Right renal pelvis (tissue), 4 donors: Measurements from ENCODE around the gene ILK. TPM values are rescaled to one million over a fixed set of nuclear protein-coding genes. Genes with fewer than 3 reads are reported as not detected.
A peak's percentile ranks its signal among the peaks of the same experiment; 100 is the strongest.

Source experiments
- DNase-seq, 4 donors: peaks; one replicate each; pipeline ENCODE4 v3.0.0-alpha.2; 2013; ENCODE audit warnings: low read depth in 4 of 4, low spot score in 3 of 4, missing footprints in 1 of 4
- polyA plus RNA-seq, 4 donors: library from polyadenylated mRNA; unstranded; fragments of 120-200 nt; gene quantifications; one replicate each; pipeline ENCODE4 v1.2.1, GENCODE V29; 2013; ENCODE audit not compliant: insufficient read length in 4 of 4

The ILK gene
- 100 to 1,000 TPM; 153 to 162 (median 160) TPM for polyA plus RNA-seq

DNA sequence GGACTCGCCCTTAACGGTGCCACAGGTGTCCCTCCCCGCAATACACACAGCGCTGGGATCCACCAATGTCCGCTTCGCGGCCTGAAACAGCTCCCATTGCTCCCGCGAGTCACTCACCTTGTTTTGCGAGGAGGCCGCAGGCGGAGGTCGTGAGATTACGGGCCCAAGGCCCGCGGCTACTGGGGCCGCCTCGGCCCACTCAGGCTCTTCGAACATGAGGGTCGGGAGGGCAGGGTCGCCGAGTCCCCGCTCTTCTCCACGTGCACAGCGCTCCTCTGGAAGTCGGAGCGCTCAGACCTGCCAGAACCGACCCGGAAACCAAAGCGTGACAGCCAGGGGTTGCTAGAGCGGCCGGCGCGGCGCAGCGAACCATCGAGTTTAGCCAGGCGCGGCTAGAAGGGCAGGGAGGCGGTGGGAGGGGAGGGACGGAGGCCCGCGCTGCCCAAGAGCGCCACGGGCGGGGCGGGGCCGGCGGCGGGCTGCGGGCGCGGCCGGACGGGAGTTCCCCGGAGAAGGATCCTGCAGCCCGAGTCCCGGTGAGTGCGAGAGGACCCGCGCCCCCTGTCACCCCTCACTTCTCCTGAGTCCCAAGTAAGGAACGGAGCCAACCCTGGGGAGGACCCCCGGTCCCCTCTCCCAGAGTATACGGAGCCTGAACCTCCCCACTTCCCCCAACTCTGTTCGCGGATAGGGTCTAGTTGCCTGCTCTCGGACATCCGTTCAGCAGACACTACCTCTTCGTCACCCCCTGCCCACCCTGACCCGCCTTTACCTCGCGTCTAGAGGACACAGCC lies at the start of gene ILK, which contains the start of gene RRP8:
TSS of gene ILK (plus strand) at position 488 of the 794 bp plus-strand sequence. CDS start 498 bp downstream, outside the sequence.
TSS of gene RRP8 (minus strand) at position 330 of the 794 bp plus-strand sequence. CDS start at position 216, 114 bp downstream.
- DNase-seq: peak; percentile 80 to 82 (median 80)

DNA sequence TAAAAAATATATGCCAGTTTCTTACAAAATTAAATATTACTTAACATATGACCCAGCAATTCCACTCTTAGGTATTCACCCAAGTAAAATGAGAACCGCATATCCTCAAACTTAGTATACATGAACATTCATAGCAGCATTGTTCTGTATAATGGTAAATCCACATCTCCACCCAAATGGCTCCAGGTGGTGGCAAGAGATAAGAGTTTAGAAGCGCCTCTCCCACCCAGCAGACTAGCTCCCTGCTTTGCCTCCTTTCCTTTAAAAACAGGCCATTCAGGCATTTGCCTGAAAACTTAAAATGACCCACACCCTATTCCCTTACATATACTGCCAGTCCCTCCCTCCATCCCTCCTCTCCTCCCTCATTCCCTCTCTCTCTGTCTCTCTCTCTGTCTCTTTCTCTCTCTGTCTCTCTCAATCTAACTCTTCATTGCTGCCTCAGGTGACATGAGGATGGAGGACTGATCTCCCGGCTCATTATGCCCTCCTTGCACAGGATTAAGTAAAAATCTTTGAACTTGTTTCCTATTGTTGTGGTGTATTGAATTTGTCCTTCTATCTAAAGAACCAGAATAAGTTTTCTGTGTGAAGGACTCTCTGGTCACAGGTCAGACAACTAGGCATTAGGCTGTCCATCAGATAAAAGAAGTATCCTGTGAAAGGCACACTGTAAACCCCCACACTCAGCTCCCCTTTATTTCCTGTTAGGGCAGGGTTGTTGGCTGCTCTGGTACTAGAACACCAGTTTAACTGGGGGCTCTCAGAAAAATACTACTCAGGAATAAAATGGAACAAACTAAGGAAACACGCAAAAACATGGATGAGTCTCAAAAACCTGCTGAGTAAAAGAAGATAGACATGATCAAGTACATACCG lies 48.5 kb upstream of the ILK start:
- no peak for DNase-seq

DNA sequence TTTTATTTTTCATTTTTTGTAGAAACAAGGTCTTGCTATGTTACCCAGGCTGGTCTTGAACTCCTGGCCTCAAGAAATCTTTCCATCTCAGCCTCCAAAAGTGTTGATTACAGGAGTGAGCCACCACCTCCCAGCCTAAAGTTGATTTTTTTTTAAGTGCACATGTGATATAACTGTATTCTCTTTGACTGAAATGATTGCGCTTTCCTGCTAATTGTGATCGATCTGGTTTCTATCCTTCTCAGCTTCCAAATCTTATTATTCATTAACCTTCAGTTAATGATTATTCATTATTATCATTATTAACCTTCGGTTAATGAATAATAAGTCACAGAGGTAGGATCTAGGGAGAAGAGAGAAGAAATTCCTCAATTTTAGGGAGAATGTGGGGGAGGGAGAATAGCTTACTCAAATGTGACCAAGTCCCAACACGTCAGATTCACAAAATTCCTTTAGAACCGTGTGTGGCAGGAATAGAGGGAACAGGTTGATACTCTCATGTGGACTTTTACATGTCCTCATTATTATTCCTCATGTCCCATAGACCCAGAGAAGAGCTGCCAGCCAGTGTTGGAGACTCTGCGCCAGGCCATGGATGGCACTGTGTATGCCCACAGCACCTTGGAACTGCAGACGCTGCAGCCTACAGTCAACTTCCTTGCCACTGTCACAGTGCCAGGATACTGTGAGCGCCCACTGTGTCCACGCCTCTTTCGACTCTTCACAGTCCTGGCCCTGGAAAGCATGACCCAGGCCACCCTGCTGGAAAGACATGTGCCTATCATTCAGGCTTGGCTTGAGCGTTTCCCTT lies 47.2 kb upstream of the ILK start:
- peak in 1 of 4 donors; percentile 27 for DNase-seq

DNA sequence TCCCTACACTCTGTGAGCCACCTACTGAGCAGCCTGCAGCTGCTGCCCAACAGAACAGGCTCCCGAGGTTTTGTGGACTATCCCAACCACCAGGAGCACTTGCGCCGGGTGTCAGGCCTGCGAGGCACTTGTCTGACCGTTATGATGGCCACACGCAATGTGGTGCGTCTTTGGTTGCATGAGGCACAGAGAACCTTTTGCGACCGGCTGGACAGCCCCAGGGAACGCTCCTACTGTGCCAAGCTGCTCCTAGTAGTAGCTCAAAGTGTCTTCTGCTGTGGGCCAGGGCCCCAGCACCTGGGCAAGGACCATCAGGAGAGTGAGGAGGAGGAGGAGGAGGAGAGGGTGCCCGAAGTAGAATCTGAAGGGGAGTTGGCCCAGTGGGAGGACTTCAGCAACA lies 46.5 kb upstream of the ILK start:
- no peak for DNase-seq

DNA sequence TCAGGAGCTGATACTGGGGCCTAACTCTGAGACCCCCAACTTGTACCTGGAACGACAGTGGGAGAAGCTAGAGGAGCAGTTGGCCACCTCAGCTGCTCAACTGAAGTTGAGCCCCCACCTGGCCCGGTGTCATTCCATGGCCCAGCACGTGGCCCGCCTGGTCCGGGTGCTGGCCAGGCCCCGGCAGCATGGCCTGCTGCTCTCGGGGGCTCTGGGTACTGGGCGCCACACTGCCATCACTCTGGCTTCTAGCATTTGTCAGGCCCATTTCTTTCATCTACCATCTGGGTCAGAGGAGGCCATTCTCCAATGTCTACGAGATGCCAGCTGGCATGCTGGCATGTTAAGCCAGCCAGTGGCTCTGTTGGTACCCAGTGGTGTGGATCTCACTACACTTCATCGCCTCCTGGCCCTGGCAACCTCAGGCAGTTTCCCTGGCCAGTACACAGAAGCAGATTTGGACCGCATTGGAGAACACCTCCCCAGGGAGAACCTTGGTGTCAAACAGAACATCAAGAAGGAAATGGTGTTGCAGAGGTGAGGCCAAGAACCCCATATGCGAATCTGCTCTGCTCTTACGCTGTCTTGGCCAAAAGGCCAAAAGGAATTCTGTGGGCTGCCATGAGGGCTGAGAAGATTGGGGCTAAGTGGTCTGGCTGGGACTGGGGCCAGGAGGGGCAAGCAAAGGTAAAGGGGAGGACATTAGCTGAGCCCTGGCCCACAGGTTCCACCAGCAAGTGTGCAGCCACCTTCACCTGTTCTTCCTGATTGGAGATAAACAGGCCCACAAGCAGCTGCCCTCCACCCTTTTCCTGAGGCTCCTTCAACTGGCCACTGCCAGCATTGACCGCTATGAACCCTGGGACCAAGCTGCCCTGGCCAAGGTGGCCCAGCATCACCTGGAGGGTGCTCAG lies 45.6 kb upstream of the ILK start:
- no peak for DNase-seq

DNA sequence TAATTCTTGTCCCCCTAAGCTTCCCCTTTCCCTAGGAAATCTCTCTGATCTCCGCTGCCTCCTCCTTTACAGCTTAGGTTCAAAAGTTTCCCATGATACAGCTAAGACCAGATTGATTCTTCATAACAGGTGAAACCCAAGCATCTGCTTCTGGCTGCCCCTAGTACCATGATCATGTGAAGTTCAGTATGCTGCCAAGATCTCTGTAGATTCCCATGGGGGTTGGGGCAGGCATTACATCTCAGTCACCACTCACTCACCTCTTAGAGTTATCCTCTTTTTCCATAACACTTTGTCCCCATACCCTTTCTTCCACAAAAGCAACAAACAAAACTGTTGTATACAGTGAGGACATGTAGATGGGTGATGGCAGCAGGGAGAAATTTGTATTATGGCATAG lies 44.2 kb upstream of the ILK start:
- no peak for DNase-seq

DNA sequence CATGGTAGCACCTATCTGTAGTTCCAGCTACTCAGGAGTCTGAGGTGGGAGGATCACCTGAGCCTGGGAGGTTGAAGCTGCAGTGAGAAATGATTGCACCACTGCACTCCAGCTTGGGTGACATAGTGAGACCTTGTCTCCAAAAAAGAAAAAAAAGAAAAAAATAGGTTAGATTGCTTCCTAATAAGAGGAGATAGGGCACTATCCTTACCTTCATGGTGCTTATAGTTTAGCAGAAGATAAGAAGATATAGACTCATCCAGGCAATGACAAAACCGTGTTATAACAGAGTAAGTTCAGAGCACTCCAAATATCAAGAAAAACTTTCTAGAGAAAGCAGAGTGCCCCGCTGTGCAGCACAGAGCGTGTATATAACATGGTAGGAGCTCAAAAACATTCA lies 42.3 kb upstream of the ILK start:
- DNase-seq: no peak

DNA sequence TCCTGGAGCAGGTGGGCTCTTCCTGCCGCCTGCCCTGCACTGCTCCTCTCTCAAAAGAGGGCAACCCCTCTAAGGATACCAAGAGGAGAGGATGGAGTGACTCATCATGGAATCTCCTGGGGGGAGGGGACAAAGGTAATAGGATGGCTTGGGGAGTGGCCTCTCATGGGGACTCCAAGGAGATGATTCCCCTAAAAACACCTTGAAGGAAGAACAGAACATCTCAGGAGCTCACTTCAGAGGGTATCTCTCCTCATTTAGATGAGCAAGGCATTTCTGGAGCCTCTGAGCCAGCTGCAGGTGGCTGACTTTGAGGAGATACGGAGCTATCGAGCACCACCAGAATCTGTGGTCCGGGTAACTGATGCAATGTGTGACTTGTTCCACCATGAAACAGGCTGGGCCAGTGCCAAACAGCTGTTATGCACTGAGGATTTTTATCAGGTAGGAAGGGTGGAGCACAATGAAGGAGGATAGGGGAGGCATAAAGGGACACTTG lies 40.4 kb upstream of the ILK start:
- DNase-seq: no peak

DNA sequence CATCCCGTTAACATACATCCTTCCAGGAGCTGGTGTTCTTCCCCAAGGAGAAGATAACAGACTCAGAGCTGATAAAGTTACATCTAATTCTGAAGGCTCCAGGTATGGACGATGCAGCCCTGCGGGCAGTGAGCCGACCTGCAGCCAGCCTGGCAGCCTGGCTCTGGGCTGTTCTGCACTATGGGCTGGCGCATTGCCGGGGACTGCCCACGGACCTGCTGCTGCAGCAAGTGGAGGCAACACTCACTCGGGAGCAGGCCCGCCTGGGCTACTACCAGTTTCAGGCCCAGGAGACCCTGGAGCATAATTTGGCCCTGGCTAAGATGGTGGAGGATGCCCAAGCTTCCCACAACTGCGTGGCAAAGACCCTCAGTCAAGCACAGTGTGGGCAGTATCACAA lies 39.9 kb upstream of the ILK start:
- DNase-seq: no peak

DNA sequence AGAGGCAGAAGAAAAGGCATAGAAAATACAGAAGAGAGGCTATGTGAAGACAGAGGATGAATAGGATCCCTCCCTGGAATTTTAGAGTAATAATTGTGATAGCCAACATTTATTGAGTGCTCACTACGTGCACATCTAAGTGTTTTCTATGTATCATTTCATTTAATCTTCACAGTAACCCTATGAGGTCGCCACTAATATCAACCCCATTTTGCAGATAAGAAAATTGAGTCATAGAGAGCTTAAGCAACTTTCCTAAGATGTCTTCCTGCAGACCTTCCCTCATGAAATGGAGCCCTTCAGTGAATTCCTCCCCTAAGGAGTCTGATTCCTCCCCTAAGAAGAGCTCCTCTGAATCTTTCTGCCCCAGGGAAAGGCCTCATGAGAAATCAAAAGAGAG lies 38.2 kb upstream of the ILK start:
- no peak for DNase-seq

DNA sequence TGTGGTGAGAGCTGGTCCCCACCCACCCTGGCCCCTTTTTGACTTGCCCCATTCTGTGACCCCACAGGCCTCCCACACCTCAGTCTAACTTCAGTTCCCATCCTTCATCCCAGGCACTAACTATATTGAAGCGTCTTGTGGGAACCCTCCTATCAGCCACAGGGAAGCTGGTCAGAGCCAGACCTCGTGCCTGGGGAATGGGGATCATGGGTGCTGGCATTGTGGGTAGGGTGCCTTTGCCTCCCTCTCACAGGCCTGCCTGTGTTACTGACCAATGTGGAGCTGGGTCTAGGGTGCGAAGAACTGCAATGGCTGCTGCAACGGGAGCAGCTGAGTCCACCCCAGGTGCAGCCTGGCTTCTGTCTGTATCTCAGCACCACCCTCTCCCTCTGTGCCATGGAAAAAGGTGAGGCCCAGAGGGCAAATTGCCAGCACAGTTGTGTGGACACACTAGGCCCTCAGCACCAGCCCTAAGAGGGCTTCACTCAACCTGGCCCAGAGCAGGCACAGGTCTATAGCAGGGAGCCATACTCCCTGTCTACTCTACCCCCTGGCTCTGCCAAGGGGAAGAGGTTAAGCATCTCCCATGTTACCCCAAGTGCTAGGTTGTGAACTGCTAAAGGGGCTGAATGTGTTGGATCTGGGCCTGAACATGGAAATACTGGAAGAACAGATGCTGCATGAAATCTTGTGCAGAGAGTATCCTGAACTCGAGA lies 37.4 kb upstream of the ILK start:
- DNase-seq: no peak

DNA sequence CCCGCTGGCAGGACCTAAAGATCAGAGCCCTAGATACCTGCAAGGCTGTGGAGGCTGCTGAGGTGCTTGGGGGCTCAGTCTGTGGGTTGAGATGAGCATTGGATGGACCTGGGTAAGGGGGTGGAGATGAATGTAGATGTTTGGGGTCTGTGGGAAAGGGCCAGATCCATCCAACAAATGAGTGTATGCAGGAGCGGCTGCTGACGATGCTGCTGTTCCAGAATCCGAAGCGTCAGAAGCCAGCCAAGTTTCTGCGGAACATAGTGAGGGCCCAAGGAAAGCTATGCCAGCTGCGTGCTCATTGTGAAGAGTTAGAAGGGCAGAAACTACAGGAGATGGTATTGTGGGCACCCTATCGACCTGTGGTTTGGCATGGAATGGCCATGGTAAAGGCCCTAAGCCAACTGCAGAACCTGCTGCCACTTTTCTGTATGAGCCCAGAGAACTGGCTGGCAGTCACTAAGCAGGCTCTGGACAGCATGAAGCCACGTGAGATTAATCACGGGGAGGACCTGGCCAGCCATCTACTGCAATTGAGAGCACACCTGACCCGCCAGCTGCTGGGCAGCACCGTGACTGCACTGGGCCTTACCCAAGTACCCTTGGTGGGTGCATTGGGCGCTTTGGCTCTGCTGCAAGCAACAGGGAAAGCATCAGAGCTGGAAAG lies 36.7 kb upstream of the ILK start:
- DNase-seq: no peak

DNA sequence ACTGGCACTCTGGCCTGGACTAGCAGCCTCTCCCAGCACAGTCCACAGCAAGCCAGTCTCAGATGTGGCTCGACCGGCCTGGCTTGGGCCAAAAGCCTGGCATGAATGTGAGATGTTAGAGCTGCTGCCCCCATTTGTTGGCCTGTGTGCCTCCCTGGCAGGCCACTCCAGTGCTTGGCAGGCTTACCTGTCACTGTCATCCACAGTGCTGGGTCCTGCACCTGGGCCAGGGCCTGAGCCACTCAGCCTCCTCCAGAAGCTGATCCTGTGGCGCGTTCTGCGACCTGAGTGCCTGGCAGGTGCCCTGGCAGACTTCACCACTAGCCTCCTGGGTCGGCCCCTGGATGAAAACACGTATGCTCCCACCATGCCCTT lies 36.2 kb upstream of the ILK start:
- no peak for DNase-seq

DNA sequence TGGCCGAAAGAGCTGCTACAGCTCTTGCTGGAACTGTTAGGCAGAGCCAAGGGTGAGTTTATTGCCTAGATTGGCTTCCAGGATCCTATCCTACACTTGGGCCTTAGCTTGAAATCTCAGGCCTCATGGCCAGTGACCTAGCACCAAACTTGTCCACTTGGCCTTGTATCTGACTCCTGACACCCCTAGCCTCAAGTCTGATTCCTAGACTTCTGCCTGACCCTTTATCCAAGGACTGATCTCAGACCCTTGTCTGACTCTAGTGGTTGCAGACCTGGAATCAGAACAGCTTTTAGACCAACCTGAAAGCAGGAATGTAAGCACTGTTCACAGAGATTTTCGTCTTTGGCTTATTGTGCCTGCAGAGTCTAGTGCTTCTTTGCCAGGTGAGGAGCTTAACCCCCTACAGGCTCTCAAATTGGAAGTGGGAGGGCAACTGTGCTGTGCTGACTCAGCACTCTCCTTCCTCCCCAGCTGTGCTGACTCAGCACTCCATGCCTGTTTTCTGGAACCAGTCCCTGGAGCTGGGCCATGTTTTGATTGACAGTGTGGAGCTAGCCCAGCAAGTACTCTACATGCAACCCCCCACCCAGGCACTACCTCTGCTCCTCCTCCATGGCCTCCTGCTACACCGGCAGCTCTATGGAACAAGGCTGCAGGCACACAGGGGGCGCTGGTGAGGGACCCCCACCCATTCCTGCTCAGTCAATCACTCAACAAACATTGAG lies 35.2 kb upstream of the ILK start:
- DNase-seq: peak in 3 of 4 donors; percentile 33 to 44 (median 40)

DNA sequence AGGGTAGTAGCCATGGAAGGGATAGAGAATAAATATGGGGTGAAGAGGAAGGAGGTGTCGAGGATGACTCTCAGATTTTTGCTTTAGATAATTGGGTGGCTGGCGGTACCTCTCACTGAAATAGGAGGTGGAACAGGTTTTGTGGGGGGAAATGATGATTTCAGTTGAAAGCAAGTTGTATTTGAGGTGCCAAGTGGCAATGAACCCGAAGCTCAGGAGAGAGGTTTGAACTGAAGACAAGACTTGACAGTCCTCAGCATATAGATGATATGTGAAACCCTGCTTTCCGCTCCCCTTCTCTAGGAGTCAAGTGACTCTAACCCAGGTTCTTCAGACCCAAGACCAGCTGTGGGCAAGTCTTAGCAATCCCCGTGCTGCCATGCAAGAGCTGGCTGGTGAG lies 33.9 kb upstream of the ILK start:
- no peak for DNase-seq

DNA sequence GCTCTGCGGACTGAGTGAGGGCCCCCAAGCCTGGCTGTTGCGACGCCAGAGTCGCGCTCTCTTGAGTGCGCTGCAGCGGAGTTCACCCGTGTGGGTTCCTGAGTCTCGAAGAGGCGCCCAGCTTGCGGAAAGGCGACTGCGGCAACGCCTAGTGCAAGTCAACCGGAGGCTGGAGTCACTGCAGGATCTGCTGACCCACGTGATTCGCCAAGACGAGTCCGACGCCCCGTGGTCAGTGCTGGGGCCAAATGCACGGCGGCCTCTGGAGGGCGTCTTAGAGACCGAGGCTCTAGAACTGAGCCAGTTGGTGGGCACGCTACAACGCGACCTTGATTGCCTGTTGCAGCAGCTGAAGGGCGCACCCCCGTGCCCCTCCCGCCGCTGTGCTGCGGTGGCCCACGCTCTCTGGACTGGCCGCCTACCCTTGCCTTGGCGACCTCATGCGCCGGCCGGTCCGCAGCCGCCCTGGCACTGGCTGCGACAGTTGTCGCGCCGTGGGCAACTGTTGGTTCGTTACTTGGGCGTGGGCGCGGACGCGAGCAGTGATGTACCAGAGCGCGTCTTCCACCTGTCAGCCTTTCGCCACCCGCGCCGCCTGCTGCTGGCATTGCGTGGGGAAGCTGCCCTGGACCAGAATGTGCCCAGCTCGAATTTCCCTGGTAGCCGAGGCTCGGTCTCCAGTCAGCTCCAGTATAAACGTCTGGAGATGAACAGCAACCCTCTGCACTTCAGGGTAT lies 32.7 kb upstream of the ILK start:
- DNase-seq: no peak

DNA sequence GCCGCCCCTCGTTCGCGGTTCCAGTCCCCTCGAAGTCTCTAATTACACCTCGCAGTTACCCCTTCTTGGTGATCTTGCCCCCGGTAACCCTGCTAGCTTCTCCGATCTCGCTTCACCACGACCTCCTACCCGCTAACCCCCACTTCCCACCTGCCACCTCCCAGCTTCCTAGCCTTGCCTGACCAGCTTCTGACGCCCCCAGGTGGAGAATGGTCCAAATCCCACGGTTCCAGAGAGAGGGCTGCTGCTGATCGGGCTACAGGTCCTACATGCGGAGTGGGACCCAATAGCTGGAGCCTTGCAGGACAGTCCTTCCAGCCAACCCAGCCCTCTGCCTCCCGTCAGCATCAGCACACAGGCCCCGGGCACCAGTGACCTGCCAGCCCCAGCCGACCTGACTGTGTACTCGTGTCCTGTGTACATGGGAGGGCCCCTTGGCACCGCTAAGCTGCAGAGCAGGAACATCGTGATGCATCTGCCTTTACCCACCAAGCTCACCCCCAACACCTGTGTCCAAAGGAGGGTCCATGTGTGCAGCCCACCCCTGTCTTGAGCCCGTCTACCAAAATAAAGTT lies 32.1 kb upstream of the ILK start:
- DNase-seq: no peak
